GM12878 (cell line): ENCODE measurements around the gene ARMC9. TPM values are rescaled to one million over a fixed set of nuclear protein-coding genes. Genes with fewer than 3 reads are reported as not detected.

Experiments used
- ATAC-seq: fragments of 200-7000 bp; cut with Tn5 transposase; 3 replicates; pipeline ENCODE4 v1.9.1; 2020; ENCODE audit warnings: mild to moderate bottlenecking, moderate library complexity
- BruUV-seq: library from RNA; stranded (reverse); fragments of 400-500 nt; replicated peaks from 2 replicates; lab custom pipeline; 2021; lab: Mats Ljungman, UMichigan
- CTCF ChIA-PET: fragments of 300-600 bp; sonication (Branson Sonifier 250); formaldehyde crosslinking; extraction: SDS; loops from one replicate; lab custom pipeline; 2021; ENCODE audit warnings: inconsistent platforms; lab: Yijun Ruan, JAX
- POLR2A ChIA-PET: fragments of 350-600 bp; formaldehyde crosslinking; extraction: SDS; loops from one replicate; lab custom pipeline; 2021; ENCODE audit warnings: inconsistent platforms; lab: Charles Lee
- RAD21 ChIA-PET: fragments of 300-600 bp; sonication (Branson Sonifier 250); formaldehyde crosslinking; loops from one replicate; lab custom pipeline; 2023; ENCODE audit warnings: antibody characterized with exemption; ENCODE audit not compliant: unreplicated experiment; lab: Charles Lee
- SMC1A ChIA-PET: fragments of 300-600 bp; sonication (Branson Sonifier 250); formaldehyde crosslinking; loops from one replicate; lab custom pipeline; 2023; ENCODE audit not compliant: unreplicated experiment, uncharacterized antibody; lab: Charles Lee
- DNase-seq: peaks from one replicate; pipeline ENCODE4 v3.0.0-alpha.2; 2011; ENCODE audit warnings: low read depth, low spot score
- FAIRE-seq: peaks from 3 replicates; lab custom pipeline; 2011; peaks lifted over from hg19 to GRCh38; lab: Jason Lieb, UNC
- H2AFZ ChIP-seq: 2 replicates; pipeline ENCODE4 v1.6.0; 2011; ENCODE audit warnings: low read depth, low read length, control low read depth; ENCODE audit not compliant: control insufficient read depth
- H3K27ac ChIP-seq: 2 replicates; pipeline ENCODE4 v1.5.1; 2011; ENCODE audit warnings: control low read depth; ENCODE audit not compliant: control insufficient read depth, insufficient read depth
- H3K27me3 ChIP-seq, 2 experiments: replicated peaks in 1 of 2; 2 replicates each; pipeline versions ENCODE4 v1.6.0 to v1.6.1; 2011; ENCODE audit warnings: low read length in 1 of 2; ENCODE audit not compliant: control insufficient read depth in 2 of 2, insufficient read depth in 2 of 2
- H3K36me3 ChIP-seq, 2 experiments: 2 replicates each; pipeline ENCODE4 v1.5.1; 2011; ENCODE audit warnings: low read length in 1 of 2; ENCODE audit not compliant: control insufficient read depth in 2 of 2, insufficient read depth in 2 of 2
- H3K4me1 ChIP-seq: 2 replicates; pipeline ENCODE4 v1.6.1; 2011; ENCODE audit warnings: mild to moderate bottlenecking, low read length, moderate library complexity, mixed read lengths; ENCODE audit not compliant: control insufficient read depth, insufficient read depth
- H3K4me2 ChIP-seq: 2 replicates; pipeline ENCODE4 v1.6.0; 2011; ENCODE audit warnings: control low read depth; ENCODE audit not compliant: control insufficient read depth, insufficient read depth
- H3K4me3 ChIP-seq: fragments of 200-600 bp; sonication (generic); 2 replicates; pipeline ENCODE4 v1.5.1; 2016
- H3K79me2 ChIP-seq: 2 replicates; pipeline ENCODE4 v1.6.0; 2011; ENCODE audit warnings: low read length; ENCODE audit not compliant: control insufficient read depth, insufficient read depth
- H3K9ac ChIP-seq: 2 replicates; pipeline ENCODE4 v1.8.0; 2011; ENCODE audit warnings: low read length, control low read depth, mixed read lengths; ENCODE audit not compliant: control insufficient read depth, insufficient read depth
- H3K9me3 ChIP-seq: replicated peaks from 3 replicates; pipeline ENCODE4 v1.5.1; 2011; ENCODE audit warnings: mild to moderate bottlenecking, low read length; ENCODE audit not compliant: control insufficient read depth, insufficient read depth
- H4K20me1 ChIP-seq: 2 replicates; pipeline ENCODE4 v1.6.0; 2011; ENCODE audit not compliant: control insufficient read depth, insufficient read depth
- GATAD2B ChIP-seq: fragments of 450-650 bp; conservative IDR thresholded peaks from 2 replicates; pipeline ENCODE4 v1.6.1; 2017; ENCODE audit warnings: low read depth, mild to moderate bottlenecking, moderate library complexity
- WGBS: methylation state at CpG from one replicate; pipeline ENCODE4 v1.1.6; 2016; ENCODE audit warnings: low lambda C conversion rate; ENCODE audit not compliant: insufficient replicate concordance, insufficient coverage; ENCODE audit errors: missing lambda C conversion rate; 5-methylcytosine and 5-hydroxymethylcytosine counted together
- in situ Hi-C: fragments of 300-500 bp; cut with MboI; formaldehyde crosslinking; loops from 9 replicates; pipeline ENCODE4 v1.14.3; 2018; ENCODE audit warnings: mixed read lengths
- intact Hi-C: fragments of 100-400 bp; cut with micrococcal nuclease; formaldehyde crosslinking; loops from one replicate; pipeline ENCODE4 v1.14.2; 2022; ENCODE audit not compliant: unreplicated experiment
- polyA plus RNA-seq, 11 experiments: library from polyadenylated mRNA; depleted of rRNA in 4 of 11; unstranded in 6 of 11; stranded (reverse) in 5 of 11; fragments of >200 nt; fragmentation: Nextera tagmentation in 4 of 11; fragmentation: Illumina TruSeq in 1 of 11; extraction: Ambion mirVana in 4 of 11; extraction: Trizol in 1 of 11; gene quantifications; 1 replicate in 1 of 11; 2 replicates in 10 of 11; pipeline versions ENCODE4 v1.2.1 to v1.2.3, GENCODE V29; 2011 to 2016; ENCODE audit warnings: inconsistent platforms in 2 of 11, missing spikeins in 2 of 11, low read depth in 1 of 11
- total RNA-seq, 4 experiments: library from RNA; depleted of rRNA in 3 of 4; stranded (reverse); fragments of >200 nt in 3 of 4; fragmentation: Illumina TruSeq in 1 of 4; extraction: Trizol in 1 of 4; gene quantifications; 2 replicates each; pipeline versions ENCODE4 v1.2.1 to v1.2.3, GENCODE V29; 2013 to 2021
- TF ChIP-seq, protein P1 (sequence below): fragments of 450-650 bp; IDR thresholded peaks from 2 replicates; pipeline ENCODE4 v1.6.1; 2016; ENCODE audit warnings: mild to moderate bottlenecking
- TF ChIP-seq, protein P2 (sequence below): IDR thresholded peaks from 2 replicates; pipeline ENCODE4 v1.6.1; 2012; ENCODE audit warnings: low read depth, low read length, improper control_type of control experiment

Gene ARMC9
- total and polyA plus RNA-seq, 10 of the 15 experiments (the other 5 are each of a cell fraction or from before 2014, with no cell fraction given) = 3.8 to 21.8 (median 10.4) TPM

GRCh38 chr2:231392431-231393148, 194.2 kb downstream of the ARMC9 start:
- ChIA-PET CTCF (interaction anchor here (0.8 to 6.0 kb wide), 11 partner anchors 9 to 289 kb away, joined by 3 to 79 read pairs (median 9); no protein-coding TSS in a partner anchor), POLR2A (interaction anchor here (1.0 to 2.2 kb wide), 5 partner anchors 71 to 170 kb away, joined by 3 to 15 read pairs (median 8); partner anchors contain the start of gene NCL), RAD21 (interaction anchor here (1.1 to 6.0 kb wide), 6 partner anchors 14 to 212 kb away, joined by 3 to 52 read pairs (median 10); partner anchors contain the start of gene NCL), SMC1A (interaction anchor here (1.1 to 6.3 kb wide), 10 partner anchors 12 to 280 kb away, joined by 3 to 66 read pairs (median 4); no protein-coding TSS in a partner anchor)
- Histone ChIP-seq H3K4me3 (peak overlapping the region; percentile 65; the same call in 1 of the 2 replicates), H4K20me1 (no peaks in the 10 kb centered on the region), H3K4me2 (peak overlapping the region; percentile 83), H2AFZ (peak overlapping the region; percentile 62; the same call in 1 of the 2 replicates), H3K36me3 (no peaks in the 10 kb centered on the region; a peak in 1 of 4 replicates), H3K4me1 (peaks cover 58% of the 10 kb centered on the region), H3K79me2 (peaks cover 40% of the 10 kb centered on the region), H3K27me3 (no peaks in the 10 kb centered on the region), H3K9ac (peak overlapping the region; percentile 85), H3K9me3 (no peaks in the 10 kb centered on the region), H3K27ac (peak overlapping the region; percentile 95)
- BruUV-seq = no TSS peak
- in situ Hi-C loops (loop anchor here (5.0 kb wide), 2 partner anchors 90 to 165 kb away; no protein-coding TSS in a partner anchor), intact Hi-C loops (loop anchor here (10.0 kb wide), 2 partner anchors 272 to 568 kb away; no protein-coding TSS in a partner anchor)
- DNase-seq (no peak), ATAC-seq (no peak), FAIRE-seq (no peak)
- TF ChIP-seq, protein P1, sequence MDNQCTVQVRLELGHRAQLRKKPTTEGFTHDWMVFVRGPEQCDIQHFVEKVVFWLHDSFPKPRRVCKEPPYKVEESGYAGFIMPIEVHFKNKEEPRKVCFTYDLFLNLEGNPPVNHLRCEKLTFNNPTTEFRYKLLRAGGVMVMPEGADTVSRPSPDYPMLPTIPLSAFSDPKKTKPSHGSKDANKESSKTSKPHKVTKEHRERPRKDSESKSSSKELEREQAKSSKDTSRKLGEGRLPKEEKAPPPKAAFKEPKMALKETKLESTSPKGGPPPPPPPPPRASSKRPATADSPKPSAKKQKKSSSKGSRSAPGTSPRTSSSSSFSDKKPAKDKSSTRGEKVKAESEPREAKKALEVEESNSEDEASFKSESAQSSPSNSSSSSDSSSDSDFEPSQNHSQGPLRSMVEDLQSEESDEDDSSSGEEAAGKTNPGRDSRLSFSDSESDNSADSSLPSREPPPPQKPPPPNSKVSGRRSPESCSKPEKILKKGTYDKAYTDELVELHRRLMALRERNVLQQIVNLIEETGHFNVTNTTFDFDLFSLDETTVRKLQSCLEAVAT = peak; percentile 78; the same call in 1 of the 2 replicates
- TF ChIP-seq, protein P2, sequence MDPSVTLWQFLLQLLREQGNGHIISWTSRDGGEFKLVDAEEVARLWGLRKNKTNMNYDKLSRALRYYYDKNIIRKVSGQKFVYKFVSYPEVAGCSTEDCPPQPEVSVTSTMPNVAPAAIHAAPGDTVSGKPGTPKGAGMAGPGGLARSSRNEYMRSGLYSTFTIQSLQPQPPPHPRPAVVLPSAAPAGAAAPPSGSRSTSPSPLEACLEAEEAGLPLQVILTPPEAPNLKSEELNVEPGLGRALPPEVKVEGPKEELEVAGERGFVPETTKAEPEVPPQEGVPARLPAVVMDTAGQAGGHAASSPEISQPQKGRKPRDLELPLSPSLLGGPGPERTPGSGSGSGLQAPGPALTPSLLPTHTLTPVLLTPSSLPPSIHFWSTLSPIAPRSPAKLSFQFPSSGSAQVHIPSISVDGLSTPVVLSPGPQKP = no peak
- TF ChIP-seq GATAD2B = no peak
- 95% methylated on average over 14 of the region's 14 CpGs for WGBS
